CD4-positive, alpha-beta T cell treated with Interleukin-4 for 1 hour (primary cell): ENCODE data around the gene HS3ST3A1.
"Not testable (repeated sequence)": the region's sequence is repeated elsewhere in the genome, so short reads cannot be mapped to it uniquely, and the experiment has no call there.

ENCODE experiments used
- DNase-seq, 2 donors: peaks; one replicate each; pipeline ENCODE4 v3.0.0-alpha.2; 2020 to 2022

The HS3ST3A1 gene

DNA sequence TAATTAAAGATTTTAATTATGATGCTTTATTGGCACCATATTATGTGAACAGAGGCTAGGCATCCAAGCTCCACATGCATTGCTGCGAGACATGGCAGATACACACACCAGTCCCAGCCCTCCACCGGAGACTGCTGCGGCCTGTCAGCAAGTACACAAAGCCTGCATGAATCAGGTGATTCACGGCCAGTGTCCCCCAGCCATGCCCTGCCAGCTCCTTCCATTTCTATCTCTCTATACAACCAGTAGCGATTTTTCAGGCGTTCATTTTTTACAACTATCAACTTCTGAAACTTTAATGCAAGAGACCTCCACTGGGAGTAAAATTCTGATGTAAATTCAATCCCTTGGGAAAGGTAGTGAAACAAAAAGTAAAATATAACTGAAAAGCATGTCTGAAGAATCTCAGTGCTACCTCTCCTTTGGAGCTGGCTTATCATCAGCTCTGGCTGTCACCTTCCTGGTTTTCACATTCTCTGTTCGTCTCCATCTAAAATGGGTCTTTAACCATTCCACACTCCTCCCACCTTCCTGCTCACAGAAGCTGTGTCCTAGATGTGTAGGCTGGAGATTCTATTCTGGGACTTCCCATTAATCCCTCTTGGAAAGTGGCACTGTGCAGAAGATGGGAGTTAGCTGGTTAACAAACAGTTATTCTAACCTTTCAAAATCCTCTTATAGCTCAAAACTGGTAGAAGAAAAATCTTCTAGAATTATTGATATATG, 32.2 kb downstream of the HS3ST3A1 start:
- DNase-seq = no peak

DNA sequence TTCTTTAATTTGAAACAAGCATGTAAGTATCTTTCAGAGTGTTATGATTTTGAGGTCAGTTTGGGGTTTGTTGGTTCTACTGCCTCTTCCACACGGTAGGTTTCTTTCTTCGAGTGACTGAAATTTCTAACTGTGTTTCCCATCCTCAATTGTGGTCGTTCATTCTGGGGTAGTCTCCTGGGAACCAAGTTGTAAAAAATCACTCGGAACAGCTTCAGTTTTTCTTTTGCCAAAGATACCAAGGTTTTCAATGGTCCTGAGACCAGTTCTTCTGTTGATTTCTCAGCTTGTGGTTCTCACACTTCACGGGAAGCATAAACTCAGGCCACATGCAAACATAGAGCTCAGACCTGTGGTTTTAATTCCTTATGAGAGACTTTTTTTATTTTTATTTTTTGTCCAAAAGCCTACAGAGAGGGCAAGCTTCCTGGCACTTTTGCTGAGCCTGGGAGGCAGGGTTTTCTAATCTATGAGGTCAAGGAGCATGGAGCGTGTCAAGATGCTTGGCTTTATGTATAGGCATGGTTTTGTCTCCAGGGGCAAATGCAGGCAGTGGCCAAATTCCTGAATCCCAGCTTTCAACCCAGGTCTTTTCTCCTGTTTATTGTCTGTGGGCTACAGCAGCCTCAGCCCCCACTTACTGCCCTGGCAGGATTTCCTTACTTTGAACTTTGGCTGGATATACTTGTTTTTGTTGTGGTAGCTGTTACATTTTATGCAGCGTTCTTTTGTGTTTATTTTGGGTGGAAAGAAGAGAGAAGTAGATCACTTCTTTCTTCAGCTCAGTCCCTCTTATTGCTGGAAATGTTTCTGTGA, 32.9 kb downstream of the HS3ST3A1 start:
- no peak for DNase-seq

DNA sequence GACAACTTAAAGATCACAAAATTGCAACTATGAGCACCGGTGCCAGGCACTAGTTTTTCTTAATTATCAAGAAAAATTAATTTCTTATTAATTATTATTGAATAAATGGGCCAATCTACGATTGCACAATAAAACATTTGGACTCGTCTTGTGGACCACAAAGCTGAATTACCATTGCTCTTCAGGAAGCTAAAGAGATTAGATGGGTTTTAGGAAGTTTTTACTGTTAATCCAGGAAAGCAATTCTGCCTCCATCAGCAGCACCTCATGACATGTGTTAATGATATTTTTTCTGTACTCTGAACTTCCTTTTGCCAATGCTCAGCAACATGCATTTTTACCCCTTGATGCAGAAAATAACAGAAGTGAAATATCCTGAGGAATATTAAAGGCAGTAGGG, 37.9 kb downstream of the HS3ST3A1 start:
- no peak for DNase-seq

DNA sequence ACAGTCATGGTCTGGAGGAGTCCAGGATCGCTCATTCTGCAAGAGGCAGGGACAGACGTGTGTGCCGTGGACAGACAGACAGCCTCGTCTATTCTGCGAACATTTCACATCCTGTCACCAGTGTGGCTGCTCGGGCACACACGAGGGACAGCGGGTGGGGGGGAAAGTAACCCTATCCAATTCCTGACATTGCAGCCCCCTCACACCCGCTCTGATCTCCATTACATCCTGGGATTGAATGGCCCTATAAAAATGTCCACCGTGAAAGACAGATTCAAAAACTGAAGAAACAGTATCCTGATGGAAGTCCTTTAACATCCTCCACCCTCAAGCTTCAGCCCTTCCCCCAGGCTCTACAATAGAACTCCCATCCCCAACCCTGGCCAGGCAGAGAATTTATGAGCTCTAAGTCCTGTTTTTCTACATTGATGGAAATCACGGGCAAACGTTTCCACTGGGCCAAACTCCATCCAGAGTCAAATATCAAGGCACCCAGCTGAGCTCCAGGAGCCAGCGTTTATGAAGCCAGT, 39.4 kb downstream of the HS3ST3A1 start:
- no peak for DNase-seq

DNA sequence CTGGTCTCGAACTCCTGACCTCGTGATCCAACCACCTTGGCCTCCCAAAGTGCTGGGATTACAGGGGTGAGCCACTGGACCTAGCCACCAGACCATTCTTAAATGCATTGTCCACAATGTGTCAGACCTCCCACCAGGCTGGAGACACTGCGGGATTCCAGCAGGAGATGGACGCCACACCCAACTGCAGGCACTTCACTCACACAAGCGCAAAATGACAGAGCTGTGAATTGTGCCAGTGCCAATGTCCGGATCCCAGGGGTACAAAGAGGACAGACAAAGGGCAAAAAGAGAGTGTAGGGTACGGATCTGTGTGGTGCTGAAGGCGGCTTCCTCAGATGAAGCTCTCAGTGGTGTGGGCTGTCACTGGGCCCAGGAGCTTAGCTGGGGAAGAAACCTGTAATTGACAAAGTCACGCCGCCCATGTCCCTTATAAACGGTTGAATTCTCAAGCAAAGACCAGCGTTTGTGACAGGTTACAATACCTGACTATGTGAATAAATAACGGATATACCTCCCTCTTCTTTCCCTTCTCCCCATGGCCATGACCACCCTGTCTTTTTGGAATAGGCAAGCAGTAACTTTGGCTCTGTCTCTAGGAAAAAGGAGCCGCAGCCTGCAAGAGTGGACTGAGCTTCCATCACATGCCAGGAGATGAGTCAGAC, 40.0 kb downstream of the HS3ST3A1 start:
- DNase-seq = no peak

DNA sequence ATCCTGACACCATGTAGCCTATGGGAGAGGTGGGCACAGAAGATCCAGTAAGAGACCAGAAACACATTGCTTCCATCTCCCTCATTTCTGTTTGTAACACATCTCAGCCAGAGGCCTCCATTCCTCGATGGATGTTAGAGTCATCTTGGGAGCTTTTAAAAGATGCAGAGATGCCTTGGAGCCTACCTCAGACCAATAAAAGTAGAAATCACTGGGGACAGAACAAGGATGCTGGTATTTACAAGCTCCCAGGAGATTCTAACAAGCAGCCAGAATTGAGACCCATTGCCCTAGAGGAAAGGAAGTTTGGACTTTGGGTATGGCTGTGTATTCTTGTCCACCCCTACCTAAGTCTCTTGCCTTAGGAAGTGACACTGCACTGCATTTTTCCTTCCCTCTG, 40.8 kb downstream of the HS3ST3A1 start:
- DNase-seq = no peak

DNA sequence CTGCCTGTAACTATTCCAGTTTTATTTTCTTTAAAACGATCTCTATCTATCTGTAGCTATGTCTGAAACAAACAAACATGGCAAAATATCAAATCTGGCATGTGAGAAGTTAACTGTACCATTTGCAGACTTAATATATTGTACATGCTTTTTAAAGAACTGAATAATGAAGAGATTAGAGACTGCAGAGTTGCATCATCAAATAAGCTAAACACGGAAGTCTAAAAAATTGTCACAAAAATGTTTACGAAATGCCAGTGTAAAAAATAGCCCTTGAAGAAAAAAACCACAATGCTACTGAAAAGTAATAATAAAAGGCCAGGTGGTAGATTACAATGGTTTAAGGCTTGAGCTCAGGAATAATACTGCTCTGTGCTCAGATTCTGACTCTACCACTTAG, 43.1 kb downstream of the HS3ST3A1 start:
- no peak for DNase-seq

DNA sequence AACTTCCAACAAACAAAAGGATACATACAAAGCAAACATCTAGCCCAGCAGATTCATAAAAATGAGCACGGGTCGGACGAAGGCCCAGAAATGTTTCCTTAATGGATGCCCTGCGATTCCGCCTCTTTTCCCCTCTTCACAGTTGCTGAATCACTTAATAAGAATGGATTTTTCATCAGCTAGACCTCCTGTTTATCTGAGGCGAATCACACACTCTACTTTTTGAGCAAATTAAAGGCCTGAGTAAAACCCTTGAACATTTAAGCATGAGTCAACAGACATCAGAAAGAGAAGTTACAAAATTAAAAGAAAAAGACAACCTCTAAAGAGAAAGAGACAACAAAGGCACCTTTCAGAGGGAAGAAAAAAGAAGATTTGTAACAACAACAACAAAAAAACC, 44.7 kb downstream of the HS3ST3A1 start:
- DNase-seq = no peak

DNA sequence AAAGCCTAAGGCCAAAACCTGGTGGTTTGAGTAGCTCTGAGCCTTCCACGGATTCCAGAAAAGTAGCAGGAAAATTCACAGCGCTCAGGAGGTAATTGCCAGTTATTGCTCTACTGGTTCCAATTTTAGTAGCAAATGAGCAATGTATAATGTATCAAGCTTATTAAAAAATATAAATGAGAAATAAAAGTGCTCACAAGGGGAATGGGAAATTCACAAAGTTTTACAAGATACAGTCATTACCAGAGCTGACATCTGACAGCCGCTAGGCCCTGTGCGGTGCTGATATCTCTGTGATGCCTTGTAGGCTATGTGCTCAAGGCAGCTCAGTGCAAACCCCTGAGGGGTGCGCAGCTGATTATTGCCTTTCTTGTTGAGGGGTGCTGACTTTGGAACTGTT, 47.5 kb downstream of the HS3ST3A1 start:
- DNase-seq = no peak

DNA sequence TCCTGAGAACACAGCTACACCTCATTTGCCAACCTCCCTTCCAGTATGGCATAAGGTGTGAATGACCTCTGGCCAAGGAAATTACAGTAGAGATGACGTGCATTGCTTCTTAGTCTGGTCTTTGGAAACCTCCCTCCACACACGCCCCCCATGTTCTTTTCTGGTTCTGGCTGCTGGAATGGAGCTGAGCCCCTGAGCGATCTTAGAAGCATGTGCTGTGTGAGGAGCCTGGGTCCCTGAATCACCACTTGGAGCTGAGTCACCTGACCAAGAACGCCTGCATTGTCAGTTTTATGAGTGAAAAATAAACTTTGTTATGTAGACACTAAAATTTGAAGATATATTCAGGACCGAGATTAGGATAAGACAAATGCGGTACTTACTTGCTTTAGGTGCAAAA, 51.4 kb downstream of the HS3ST3A1 start:
- DNase-seq = no peak

DNA sequence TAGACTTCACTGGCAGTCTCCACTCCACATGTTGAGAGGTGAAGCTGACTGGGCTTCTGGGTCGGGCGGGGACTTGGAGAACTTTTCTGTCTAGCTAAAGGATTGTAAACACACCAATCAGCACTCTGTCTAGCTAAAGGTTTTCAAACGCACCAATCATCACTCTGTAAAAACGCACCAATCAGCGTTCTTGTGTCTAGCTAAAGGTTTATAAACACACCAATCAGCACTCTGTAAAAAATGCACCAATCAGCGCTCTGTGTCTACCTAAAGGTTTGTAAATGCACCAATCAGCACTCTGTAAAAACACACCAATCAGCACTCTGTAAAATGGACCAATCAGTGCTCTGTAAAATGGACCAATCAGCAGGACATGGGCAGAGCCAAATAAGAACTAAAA, 53.2 kb downstream of the HS3ST3A1 start:
- not testable (repeated sequence) for DNase-seq

DNA sequence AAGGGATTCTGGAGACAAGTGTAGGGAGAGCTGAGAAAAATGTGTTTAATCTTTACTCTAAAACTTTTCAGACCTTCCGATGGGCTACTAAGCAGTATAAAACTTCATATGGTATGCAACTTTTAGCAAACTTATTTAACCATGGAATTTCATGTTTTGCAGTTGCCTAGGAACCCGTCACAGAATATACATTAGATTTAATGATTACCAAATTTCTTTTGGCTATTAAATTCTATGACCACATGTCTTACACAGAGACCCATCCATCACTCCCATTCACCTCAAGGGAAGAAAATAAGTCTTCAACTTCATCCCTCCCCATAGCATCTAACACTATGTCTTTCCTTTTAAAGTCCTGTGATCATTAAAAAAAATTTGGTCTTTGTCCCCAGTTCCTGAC, 54.9 kb downstream of the HS3ST3A1 start:
- DNase-seq = no peak

DNA sequence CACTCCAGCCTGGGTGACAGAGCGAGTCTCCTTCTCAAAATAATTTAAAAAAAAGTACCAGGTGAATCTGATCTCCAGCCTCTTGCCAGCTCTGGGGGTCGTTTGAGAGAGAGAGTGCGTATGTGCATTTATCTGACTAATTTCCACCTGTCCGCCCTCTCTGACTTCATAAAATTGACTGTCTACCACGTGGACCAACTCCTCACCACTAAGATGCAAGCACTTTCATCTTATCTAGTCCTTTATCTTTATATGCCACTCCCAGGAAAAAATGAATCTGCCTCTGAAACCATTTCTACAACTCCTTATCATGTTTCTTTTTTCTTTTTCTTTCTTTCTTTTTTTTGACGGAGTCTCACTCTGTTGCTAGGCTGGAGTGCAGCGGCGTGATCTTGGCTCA, 55.8 kb downstream of the HS3ST3A1 start:
- DNase-seq = no peak

DNA sequence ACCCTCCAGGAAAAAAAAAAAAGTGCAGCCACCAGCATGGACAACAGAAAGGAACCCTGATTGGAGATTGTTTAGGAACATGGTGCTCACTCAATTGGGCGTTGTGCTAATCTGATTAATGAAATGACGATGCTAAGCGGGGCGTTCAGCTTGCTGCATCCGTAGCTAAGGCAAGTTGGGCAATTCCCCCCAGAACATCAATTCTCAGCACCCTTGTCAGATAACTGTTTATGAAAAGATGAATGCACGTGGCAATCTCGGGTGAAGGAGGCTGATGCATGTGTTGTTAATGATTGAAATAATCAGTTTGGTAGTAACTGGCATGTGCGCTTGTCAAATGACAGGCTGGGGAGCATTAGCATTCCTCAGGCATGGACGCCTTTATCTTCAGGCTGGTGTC, 57.0 kb downstream of the HS3ST3A1 start:
- DNase-seq = no peak

DNA sequence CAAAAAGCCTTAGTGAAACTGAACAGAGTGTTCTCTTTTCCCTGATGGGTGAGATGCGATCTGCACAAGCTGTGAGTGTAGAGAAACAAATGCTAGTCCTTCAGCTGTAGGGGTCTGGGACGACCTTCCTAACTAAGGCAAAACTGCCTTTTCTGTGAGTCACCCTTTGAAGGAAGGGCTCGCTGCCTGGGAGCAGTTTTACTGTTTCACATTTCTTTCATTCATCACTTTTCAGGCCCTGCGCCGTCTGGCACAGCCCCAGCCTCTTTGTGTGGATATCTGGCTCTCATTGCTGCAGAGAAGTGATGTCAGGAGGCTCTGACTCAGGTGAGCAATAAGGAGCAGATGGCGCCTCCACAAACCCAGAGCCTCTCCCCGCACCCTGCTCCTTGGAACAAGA, 57.4 kb downstream of the HS3ST3A1 start:
- DNase-seq = no peak

DNA sequence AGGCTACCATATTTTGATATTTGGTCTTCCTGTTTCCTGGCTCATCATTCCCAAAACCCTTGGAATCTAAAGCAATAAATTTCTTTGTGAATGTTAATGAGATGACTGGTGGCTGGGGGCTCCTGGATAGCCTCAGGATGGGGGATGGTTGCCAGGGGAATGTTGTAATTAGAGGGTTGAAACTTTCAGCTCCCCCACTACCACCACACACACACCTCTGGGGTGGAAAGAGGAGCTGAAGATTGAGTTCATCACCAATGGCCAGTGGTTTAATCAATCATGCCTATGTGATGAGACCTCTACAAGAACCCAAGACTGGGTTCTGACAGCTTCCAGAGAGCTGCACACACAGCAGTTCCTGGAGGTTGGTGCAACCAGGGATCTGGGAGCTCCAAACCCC, 59.1 kb downstream of the HS3ST3A1 start:
- no peak for DNase-seq

DNA sequence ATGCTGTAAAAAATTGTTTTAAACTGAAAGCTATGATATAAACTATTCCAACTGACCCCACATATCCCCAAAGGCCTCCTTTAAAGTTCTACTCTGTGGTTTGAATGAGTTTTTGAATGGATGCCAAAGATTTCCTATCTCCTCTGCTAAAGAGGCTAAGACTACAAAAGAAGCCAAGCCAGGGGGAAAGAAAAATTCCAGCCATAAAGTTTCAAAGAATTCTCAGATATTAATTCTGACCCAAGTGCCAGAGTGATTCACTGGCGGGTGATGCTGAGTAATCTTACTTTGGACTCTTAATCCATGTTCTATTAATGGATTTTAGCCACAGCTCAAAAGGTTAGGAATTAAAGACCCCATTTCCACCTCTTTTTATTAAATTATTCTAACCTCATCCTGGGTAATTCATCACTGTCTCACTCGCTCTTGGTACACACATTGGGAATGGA, 60.7 kb downstream of the HS3ST3A1 start:
- DNase-seq = no peak

DNA sequence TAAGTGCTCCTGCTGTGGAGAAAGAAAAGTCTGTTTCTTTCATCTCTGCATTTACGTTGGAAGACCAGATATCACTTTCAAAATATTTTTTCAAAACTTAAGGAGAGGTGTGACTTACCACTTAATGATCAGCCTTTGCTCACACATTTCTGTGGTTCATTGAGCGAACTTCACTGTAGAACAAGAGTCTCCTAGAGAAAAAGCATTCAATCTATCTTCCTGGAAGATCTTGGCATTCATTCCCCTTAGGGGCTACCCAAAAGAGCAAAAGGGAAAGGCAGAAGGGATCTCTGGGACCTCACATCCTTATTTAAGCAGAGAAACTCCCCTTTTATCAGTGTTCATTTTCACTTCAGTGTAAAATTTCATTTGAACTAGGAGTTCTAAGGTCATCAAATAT, 61.2 kb downstream of the HS3ST3A1 start:
- DNase-seq = no peak

DNA sequence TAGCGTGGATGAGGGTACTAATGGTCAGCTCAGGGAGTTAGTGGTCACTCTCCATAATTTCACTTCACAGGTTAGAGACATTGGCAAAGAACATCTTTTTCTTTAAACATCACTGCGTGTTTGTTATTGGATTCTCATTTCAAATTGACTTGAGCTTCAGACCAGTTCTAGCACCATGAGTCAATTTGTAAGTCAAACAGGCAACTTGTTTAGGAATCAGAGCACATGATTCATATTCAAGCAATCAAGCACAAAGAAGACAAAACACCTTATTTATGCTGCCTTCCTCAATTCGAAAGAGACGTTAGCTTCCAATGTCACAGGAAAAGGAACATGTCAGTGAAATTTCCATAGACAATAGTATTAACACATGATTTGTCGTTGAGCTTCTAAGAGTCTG, 62.3 kb downstream of the HS3ST3A1 start:
- DNase-seq = no peak

DNA sequence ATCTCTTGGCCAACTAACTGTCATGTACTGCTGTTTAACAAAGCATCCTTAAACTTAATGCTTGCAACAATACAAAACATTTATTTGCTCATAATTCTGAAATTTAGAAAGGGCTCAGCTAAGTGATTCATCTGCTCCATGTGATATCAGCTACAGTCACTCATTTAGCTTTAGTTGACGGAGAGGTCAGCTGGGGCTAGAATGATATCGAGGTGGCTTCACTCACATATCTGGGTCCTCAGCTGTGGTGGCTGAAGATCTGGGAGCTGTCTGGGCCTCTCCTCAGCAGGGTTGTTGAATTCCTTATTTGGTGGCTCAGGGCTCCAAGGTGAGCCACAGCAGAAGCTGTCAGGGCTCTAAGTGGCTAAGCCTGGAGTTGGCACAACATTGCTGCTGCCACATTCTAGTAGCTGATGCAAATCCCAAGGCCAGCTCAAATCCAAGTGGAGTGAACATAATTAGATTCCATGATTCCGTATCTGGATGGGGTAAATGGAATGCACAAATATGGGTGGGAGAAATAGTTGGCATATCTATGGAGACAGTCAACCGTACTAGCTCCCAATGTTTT, 62.8 kb downstream of the HS3ST3A1 start:
- no peak for DNase-seq

DNA sequence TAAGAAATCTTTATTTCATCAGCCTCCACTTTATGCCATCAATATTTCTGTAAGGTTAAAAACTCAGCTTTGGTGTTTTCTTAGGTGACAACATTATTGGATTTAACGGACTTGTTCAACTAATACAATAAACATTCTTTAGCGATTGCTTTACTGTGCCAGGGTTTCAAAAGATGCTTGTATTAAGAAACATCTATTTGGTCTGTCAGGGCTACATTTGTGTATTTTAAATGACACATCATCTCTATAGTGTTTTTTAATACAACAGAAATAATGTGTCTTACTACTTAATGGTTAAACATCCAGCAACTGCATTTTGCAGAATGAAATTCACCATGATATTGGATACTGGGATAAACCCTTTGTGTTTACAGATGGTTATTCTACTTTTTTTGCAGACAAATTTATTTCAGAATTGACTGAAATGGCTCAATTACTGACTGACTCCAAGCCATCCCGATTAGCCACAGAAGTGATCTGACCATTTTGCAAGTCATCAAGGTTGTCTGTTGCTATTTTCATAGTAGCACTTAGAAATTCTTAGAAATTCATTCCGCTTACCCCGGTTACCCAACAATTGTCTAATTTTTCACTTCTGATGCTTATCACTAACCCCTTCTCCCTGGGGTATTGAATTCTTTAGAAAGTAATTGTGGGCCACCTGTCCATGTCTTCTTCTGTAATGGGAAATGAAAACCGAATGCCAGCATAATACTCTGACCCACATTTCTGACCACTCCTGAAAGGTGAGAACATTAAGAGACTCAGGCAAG, 63.7 kb downstream of the HS3ST3A1 start:
- DNase-seq = no peak

DNA sequence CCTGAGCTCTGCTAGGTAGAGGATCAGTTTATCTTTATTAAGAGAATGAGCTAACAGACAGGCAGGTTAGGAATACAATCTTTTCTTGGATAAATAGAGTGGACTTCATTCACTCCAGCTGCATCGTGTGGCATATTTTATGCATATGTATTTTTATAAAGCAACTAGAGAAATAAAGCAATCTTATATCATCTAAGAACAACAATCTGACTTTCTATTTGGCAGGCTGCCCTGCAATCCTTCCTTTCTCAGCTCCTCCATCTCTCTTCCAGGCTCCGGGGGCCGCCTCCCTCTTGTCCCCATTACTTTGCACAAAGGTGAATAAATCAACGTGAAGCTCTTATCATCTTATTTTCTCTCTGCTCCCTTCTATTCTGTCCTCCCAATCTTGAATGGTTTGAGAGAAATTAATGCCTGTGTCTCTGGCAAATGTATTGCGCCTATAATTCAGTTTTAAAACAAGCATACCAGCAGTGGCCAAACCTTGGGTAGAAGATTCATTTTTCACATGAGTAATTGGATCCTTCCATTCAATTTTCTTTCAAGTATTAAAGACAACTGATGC, 64.5 kb downstream of the HS3ST3A1 start:
- no peak for DNase-seq
